ENCODE results near the gene ZEB1. TPM values are rescaled to one million over a fixed set of nuclear protein-coding genes. Genes with fewer than 3 reads are reported as not detected.

The ZEB1 gene
- total and polyA plus RNA-seq, 3 experiments from 2014 or later, result 34.7 to 38.0 (median 37.3) TPM

DNA sequence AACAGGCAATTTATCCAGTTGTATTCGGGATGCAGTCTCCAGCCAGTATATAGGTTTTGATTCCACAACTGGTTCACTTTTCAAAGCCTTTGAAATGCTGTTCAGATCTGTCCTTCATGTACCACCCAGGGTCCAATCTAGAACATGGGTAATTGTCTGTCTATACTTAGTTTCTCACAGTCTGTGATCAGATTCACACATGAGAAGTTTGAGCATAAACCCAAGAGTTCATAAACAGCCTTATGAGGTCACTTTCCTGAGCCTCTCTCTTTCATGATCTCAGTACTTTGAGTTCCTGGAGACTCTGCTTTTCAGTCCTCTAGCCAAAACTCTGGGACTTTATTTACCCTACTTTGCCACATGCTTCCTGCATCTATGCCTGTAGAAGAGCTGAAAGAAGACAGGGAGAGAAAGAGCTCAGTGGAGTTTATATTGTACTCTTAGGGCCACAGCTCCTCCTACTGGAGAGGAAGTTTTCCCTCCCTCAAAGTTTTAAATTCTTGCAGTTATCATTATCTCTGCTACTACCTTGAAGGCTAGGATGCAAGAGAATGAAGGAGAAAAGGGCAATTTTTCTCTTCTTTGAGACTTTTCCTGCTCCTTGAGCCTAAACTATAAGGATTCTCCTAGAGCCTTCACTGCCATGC, 172.0 kb downstream of the ZEB1 start:
- Mint-ChIP-seq H3K4me3 (no peak overlapping the region), H3K27ac (peak overlapping the region in 2 of 8 donors; percentile 29 to 35), H3K9me3 (peaks cover 3 to 14% (median 11%) of the 10 kb centered on the region in 5 donors), H3K4me1 (peaks cover 9 to 11% (median 9%) of the 10 kb centered on the region in 3 donors), H3K36me3 (peaks cover 2 to 40% (median 14%) of the 10 kb centered on the region in 3 donors), H3K27me3 (no peaks in the 10 kb centered on the region)
- no peaks in the 10 kb centered on the region for H3K4me1 ChIP-seq (ENCODE audit: insufficient read depth, low read length)
- H3K9me3 ChIP-seq (ENCODE audit: low read length), result no peaks in the 10 kb centered on the region
- CTCF ChIA-PET, result interaction anchor here (0.9 to 2.1 kb wide), 3 partner anchors 277 to 707 kb away, joined by 3 to 13 read pairs (median 9); partner anchors contain the start of gene ZNF438
- no peaks in the 10 kb centered on the region for H3K36me3 ChIP-seq (ENCODE audit: insufficient read depth, low read length)
- POLR2A ChIA-PET, result no interaction called here
- H3K27ac ChIP-seq (ENCODE audit: low read depth, low read length), result no peak overlapping the region
- no peak overlapping the region for H3K4me3 ChIP-seq (ENCODE audit: low read length)
- peak in 1 of 5 donors; percentile 24 for DNase-seq
- no peaks in the 10 kb centered on the region for H3K27me3 ChIP-seq (ENCODE audit: insufficient read depth, low read length, poor library complexity, severe bottlenecking)

DNA sequence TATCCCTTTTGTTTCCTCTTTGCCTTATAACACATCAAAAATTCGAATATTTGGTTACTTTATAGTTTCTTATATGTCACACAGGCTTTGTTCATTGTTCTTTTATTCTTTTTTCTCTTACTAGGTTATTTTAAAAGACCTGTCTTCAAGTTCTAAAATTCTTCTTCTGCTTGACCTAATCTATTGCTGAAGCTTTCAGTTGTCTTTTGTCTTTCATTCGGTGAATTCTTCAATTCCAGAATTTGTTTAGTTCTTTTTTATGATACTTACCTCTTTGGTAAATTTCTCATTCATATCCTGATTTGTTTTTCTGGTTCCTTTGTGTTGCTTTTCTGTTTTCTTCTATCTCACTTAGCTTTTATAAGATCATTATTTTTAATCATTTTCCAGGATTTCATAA, 188.4 kb downstream of the ZEB1 start:
- DNase-seq, result no peak
- Mint-ChIP-seq H3K36me3 (peaks cover 51 to 75% (median 62%) of the 10 kb centered on the region in 3 donors), H3K27ac (no peak overlapping the region), H3K9me3 (peaks cover 27 to 44% (median 38%) of the 10 kb centered on the region in 5 donors), H3K27me3 (no peaks in the 10 kb centered on the region), H3K4me3 (peak overlapping the region in 1 of 7 donors; percentile 8), H3K4me1 (peaks cover 9 to 15% (median 12%) of the 10 kb centered on the region in 3 donors)
- Histone ChIP-seq H3K36me3 (ENCODE audit: insufficient read depth, low read length) (peaks cover 10% of the 10 kb centered on the region), H3K27me3 (ENCODE audit: insufficient read depth, low read length, poor library complexity, severe bottlenecking) (no peaks in the 10 kb centered on the region), H3K4me1 (ENCODE audit: insufficient read depth, low read length) (no peaks in the 10 kb centered on the region), H3K27ac (ENCODE audit: low read depth, low read length) (no peak overlapping the region), H3K9me3 (ENCODE audit: low read length) (peaks cover 12% of the 10 kb centered on the region), H3K4me3 (ENCODE audit: low read length) (no peak overlapping the region)
- CTCF ChIA-PET, result no interaction called here
- POLR2A ChIA-PET, result no interaction called here

DNA sequence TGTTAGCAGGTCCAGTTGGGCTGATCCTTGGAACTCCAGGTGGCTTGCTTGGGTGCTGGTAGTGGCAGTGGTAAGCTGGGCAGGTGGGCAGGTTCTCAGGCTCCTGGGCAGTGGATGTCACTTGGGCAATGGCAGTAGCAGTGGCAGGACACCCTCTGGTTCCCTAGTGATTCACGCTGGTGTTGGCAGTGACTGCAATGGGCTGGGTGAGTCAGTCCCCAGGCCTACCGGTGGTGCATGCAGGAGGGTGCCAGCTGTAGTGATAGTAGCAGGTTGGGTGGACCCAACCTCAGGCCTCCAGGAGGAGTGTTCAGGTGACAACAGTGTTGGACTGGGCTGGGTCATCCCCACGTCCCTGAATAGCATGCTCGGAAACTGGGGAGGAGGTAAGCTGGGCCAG, 189.2 kb downstream of the ZEB1 start:
- H3K36me3 ChIP-seq (ENCODE audit: insufficient read depth, low read length), result peaks cover 10% of the 10 kb centered on the region
- no peak overlapping the region for H3K4me3 ChIP-seq (ENCODE audit: low read length)
- Mint-ChIP-seq H3K27me3 (no peaks in the 10 kb centered on the region), H3K4me3 (no peak overlapping the region), H3K36me3 (peaks cover 51 to 72% (median 58%) of the 10 kb centered on the region in 3 donors), H3K27ac (no peak overlapping the region), H3K4me1 (peaks cover 9 to 15% (median 12%) of the 10 kb centered on the region in 3 donors), H3K9me3 (peaks cover 27 to 44% (median 38%) of the 10 kb centered on the region in 5 donors)
- H3K4me1 ChIP-seq (ENCODE audit: insufficient read depth, low read length), result no peaks in the 10 kb centered on the region
- peak in 1 of 5 donors; percentile 32 for DNase-seq
- H3K27ac ChIP-seq (ENCODE audit: low read depth, low read length), result no peak overlapping the region
- no peaks in the 10 kb centered on the region for H3K27me3 ChIP-seq (ENCODE audit: insufficient read depth, low read length, poor library complexity, severe bottlenecking)
- ChIA-PET CTCF (no interaction called here), POLR2A (no interaction called here)
- peaks cover 12% of the 10 kb centered on the region for H3K9me3 ChIP-seq (ENCODE audit: low read length)

DNA sequence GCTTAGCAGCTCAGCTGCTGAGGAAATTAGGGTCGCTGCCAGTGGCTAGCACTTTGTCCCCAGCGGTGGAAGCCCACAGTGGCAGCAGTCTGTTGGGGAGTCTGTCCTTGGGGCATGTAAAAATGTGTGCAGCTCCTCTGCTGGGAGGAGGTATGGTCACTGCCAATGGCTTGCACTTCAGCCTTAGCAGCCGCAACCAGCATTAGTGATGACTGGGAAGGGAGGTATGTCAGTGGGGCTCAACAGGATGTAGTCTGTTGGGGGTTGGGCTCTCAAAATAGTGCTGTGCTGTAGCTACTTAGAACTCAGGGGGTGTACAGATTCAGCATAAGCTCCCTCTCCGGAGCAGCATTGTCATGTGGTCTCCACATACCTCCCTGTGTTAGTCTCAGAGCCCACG, 189.9 kb downstream of the ZEB1 start:
- CTCF ChIA-PET, result no interaction called here
- Histone ChIP-seq H3K36me3 (ENCODE audit: insufficient read depth, low read length) (peaks cover 10% of the 10 kb centered on the region), H3K27ac (ENCODE audit: low read depth, low read length) (no peak overlapping the region), H3K27me3 (ENCODE audit: insufficient read depth, low read length, poor library complexity, severe bottlenecking) (no peaks in the 10 kb centered on the region), H3K4me1 (ENCODE audit: insufficient read depth, low read length) (no peaks in the 10 kb centered on the region), H3K4me3 (ENCODE audit: low read length) (no peak overlapping the region), H3K9me3 (ENCODE audit: low read length) (peaks cover 12% of the 10 kb centered on the region)
- H3K36me3 Mint-ChIP-seq, result peaks cover 44 to 66% (median 52%) of the 10 kb centered on the region in 3 donors
- no peaks in the 10 kb centered on the region for H3K27me3 Mint-ChIP-seq
- peaks cover 27 to 40% (median 38%) of the 10 kb centered on the region in 5 donors for H3K9me3 Mint-ChIP-seq
- no peak for DNase-seq
- peaks cover 9 to 15% (median 12%) of the 10 kb centered on the region in 3 donors for H3K4me1 Mint-ChIP-seq
- POLR2A ChIA-PET, result no interaction called here
- no peak overlapping the region for H3K4me3 Mint-ChIP-seq
- H3K27ac Mint-ChIP-seq, result no peak overlapping the region

DNA sequence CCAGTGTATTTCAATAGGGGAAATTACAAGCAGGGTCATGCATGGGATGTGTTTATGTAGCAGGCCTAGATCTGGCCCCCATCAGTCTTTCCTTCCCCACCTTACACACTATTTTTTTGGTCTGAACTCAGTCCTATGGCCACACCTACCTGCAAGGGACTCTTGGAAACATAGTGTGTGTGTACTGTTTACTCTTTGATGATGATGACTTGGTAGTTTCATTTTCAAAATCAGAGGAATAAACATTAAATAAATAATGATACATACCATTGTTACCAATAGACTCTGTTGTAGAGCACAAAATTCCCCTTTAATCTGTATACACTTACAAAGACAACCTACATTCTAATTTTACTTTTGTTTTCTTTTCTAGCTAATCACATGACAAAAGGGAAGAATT, 191.0 kb downstream of the ZEB1 start:
- Histone ChIP-seq H3K4me3 (ENCODE audit: low read length) (no peak overlapping the region), H3K27me3 (ENCODE audit: insufficient read depth, low read length, poor library complexity, severe bottlenecking) (no peaks in the 10 kb centered on the region), H3K36me3 (ENCODE audit: insufficient read depth, low read length) (peaks cover 10% of the 10 kb centered on the region), H3K9me3 (ENCODE audit: low read length) (peaks cover 12% of the 10 kb centered on the region), H3K27ac (ENCODE audit: low read depth, low read length) (no peak overlapping the region), H3K4me1 (ENCODE audit: insufficient read depth, low read length) (no peaks in the 10 kb centered on the region)
- Mint-ChIP-seq H3K4me1 (peaks cover 8 to 15% (median 12%) of the 10 kb centered on the region in 3 donors), H3K27me3 (no peaks in the 10 kb centered on the region), H3K36me3 (peaks cover 38 to 63% (median 49%) of the 10 kb centered on the region in 3 donors), H3K27ac (peak overlapping the region in 1 of 8 donors; percentile 38), H3K4me3 (no peak overlapping the region), H3K9me3 (peaks cover 21 to 29% (median 28%) of the 10 kb centered on the region in 5 donors)
- POLR2A ChIA-PET, result no interaction called here
- CTCF ChIA-PET, result no interaction called here
- no peak for DNase-seq

DNA sequence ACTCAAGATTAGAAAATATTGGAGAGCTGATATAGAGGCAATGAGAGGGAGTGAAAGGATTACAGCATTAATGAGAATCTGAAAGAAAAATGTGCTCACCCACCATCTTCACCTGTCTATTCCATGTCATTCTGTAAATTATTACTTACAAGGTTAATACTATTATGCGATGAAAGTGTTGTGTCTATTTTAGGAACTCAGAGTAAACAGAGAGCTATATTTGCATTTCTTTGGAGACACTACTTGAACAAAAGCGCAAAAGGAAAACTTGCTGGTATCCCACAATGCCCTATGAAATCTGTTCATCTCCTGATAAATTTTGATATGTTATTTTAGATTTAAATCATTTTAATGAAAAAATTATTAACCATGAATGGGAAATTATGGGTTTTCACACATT, 196.1 kb downstream of the ZEB1 start:
- Histone ChIP-seq H3K4me1 (ENCODE audit: insufficient read depth, low read length) (no peaks in the 10 kb centered on the region), H3K27ac (ENCODE audit: low read depth, low read length) (no peak overlapping the region), H3K4me3 (ENCODE audit: low read length) (no peak overlapping the region), H3K36me3 (ENCODE audit: insufficient read depth, low read length) (peaks cover 11% of the 10 kb centered on the region), H3K27me3 (ENCODE audit: insufficient read depth, low read length, poor library complexity, severe bottlenecking) (no peaks in the 10 kb centered on the region), H3K9me3 (ENCODE audit: low read length) (no peaks in the 10 kb centered on the region)
- no peaks in the 10 kb centered on the region for H3K27me3 Mint-ChIP-seq
- ChIA-PET POLR2A (no interaction called here), CTCF (no interaction called here)
- no peak for DNase-seq
- no peak overlapping the region for H3K27ac Mint-ChIP-seq
- H3K9me3 Mint-ChIP-seq, result no peaks in the 10 kb centered on the region
- H3K4me3 Mint-ChIP-seq, result no peak overlapping the region
- H3K36me3 Mint-ChIP-seq, result peaks cover 9 to 50% (median 18%) of the 10 kb centered on the region in 3 donors
- peaks cover 0 to 1% (median 0%) of the 10 kb centered on the region in 3 donors for H3K4me1 Mint-ChIP-seq

DNA sequence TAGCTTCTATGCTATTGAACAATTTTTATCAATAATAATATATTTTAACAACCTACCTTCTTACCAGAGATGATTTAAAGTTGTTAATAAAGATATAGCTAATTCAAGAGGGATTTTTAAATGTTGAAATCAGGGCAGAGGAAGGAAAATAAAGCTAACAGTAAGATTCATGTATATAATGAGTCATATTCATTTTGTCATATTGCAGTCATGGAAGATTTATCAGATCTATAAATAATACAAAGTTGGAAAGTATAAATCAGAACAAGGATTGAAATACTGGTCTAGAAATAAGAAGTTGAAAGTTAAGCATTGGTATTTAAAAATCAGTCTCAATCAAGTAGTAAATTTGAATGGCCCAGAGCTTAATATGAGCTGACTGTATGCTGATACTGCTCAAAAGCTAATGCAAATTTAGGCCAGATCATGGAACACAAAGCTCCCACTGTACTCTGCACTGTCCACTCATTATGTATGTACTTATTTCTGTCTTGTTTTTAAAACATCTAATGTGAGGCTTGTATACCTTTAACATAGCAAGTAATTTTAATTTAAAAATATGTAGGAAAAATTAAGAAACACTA, 196.9 kb downstream of the ZEB1 start:
- Histone ChIP-seq H3K4me3 (ENCODE audit: low read length) (no peak overlapping the region), H3K36me3 (ENCODE audit: insufficient read depth, low read length) (peaks cover 18% of the 10 kb centered on the region), H3K9me3 (ENCODE audit: low read length) (no peaks in the 10 kb centered on the region), H3K27ac (ENCODE audit: low read depth, low read length) (no peak overlapping the region), H3K27me3 (ENCODE audit: insufficient read depth, low read length, poor library complexity, severe bottlenecking) (no peaks in the 10 kb centered on the region), H3K4me1 (ENCODE audit: insufficient read depth, low read length) (no peaks in the 10 kb centered on the region)
- H3K4me3 Mint-ChIP-seq, result no peak overlapping the region
- no peak overlapping the region for H3K27ac Mint-ChIP-seq
- no peak for DNase-seq
- H3K4me1 Mint-ChIP-seq, result peaks cover 0 to 1% (median 0%) of the 10 kb centered on the region in 3 donors
- H3K36me3 Mint-ChIP-seq, result peaks cover 11 to 50% (median 18%) of the 10 kb centered on the region in 3 donors
- no peaks in the 10 kb centered on the region for H3K27me3 Mint-ChIP-seq
- CTCF ChIA-PET, result interaction anchor here (0.6 to 1.2 kb wide), 2 partner anchors 142 to 764 kb away, joined by 3 to 5 read pairs; no protein-coding TSS in a partner anchor
- POLR2A ChIA-PET, result interaction anchor here (0.6 kb wide), 1 partner anchor 500 kb away, joined by 3 read pairs; no protein-coding TSS in a partner anchor
- H3K9me3 Mint-ChIP-seq, result no peaks in the 10 kb centered on the region

Measured in CD8-positive, alpha-beta memory T cell (primary cell).